GM12864 (cell line): ENCODE measurements around the gene TMCO1.

Experiments used
- DNase-seq: peaks from one replicate; pipeline ENCODE4 v3.0.0-alpha.2; 2011; ENCODE audit warnings: low read depth
- H3K4me3 ChIP-seq: 2 replicates; pipeline ENCODE4 v1.5.1; 2011; ENCODE audit warnings: mild to moderate bottlenecking, low read depth, low read length, control low read depth
- TF ChIP-seq, protein P1 (sequence below): IDR thresholded peaks from 2 replicates; pipeline ENCODE4 v1.5.1; 2011; ENCODE audit warnings: low read depth, mild to moderate bottlenecking, moderate library complexity, low read length, control low read depth, inconsistent platforms; ENCODE audit errors: missing control alignments

TMCO1 gene

DNA sequence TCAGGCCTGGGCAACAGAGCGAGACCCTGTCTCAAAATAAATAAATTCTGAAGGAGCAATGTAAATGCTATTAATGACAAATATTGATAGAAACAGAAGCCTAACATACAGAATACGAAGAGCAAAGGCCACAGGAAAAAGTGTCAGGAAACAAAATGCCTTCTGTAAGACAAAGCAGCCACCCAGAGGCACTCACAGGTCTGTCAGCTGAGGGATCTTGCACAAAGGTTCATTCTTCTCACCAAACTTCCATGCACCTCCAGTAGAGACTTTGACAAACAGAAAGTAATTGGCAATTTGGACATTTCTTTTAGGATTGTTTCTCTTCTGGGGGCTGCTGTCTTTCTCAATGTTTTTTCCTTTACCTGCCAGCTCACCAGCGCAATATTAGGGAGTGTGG lies 69.1 kb downstream of the TMCO1 start:
- H3K4me3 ChIP-seq, result no peak overlapping the region
- TF ChIP-seq, protein P1, sequence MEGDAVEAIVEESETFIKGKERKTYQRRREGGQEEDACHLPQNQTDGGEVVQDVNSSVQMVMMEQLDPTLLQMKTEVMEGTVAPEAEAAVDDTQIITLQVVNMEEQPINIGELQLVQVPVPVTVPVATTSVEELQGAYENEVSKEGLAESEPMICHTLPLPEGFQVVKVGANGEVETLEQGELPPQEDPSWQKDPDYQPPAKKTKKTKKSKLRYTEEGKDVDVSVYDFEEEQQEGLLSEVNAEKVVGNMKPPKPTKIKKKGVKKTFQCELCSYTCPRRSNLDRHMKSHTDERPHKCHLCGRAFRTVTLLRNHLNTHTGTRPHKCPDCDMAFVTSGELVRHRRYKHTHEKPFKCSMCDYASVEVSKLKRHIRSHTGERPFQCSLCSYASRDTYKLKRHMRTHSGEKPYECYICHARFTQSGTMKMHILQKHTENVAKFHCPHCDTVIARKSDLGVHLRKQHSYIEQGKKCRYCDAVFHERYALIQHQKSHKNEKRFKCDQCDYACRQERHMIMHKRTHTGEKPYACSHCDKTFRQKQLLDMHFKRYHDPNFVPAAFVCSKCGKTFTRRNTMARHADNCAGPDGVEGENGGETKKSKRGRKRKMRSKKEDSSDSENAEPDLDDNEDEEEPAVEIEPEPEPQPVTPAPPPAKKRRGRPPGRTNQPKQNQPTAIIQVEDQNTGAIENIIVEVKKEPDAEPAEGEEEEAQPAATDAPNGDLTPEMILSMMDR, result no peak
- DNase-seq, result no peak

DNA sequence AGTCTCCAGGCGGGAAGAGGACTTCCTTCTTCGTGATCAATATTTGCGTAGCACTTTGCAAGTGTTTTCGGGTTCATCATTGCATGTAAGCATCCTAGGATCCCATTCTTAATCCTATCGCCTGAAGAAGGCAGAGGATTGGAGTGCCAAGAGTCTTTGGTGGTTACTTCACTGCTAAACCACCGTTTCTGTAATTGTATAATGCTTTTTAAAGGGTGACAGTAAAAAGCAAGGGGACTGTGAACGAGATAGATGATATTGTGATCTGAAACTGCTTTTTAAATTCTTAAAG lies 70.0 kb downstream of the TMCO1 start:
- H3K4me3 ChIP-seq, result peak overlapping the region; percentile 88
- DNase-seq, result no peak
- TF ChIP-seq, protein P1, result no peak

DNA sequence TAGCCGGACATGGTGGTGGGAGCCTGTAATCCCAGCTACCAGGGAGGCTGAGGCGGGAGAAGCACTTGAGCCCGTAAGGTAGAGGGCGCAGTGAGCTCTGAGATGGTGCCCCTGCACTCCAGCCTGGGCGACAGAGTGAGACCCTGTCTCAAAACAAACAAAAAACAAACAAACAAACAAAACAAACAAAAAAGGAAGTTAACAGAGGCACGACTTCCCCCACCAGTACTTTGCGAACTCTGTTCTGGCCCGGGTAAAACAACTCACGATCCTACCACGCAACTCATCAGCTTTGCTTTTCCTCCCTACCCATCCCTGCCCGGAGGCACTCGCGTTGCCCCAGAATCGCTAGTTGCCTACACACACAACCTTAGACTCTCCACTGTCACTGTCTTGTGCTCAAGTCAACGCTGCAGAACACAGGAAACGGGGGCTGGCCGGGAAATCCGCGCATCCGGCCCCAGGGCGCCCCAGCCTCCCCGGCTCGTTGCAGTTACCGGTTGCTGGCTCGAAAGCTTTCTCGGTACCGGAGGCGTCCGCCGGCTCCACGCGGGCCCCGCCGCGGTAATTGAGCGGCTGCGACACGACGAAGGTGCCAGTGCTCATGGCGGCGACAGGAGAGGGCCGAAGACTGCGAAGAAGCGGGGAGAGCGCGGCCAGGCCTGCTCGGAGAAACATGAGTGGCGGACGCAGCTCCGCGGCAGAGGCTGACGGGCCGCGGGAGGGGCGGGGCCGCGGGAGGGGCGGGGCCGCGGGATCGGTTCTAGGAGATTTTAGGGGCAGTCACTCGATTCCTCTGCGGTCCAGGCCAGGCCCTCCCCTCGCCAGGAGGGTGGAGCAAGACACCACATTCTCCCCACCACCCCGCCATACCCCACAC lies 70.5 kb downstream of the TMCO1 start, which contains the start of gene ALDH9A1:
Gene ALDH9A1 (minus strand): TSS at position 682 of the 880 bp plus-strand sequence. CDS start 4 bp downstream, at position 678.
- TF ChIP-seq, protein P1, result peak; percentile 36
- peak within 1 kb of the TSS; percentile 88 for H3K4me3 ChIP-seq
- DNase-seq, result peak; percentile 57

DNA sequence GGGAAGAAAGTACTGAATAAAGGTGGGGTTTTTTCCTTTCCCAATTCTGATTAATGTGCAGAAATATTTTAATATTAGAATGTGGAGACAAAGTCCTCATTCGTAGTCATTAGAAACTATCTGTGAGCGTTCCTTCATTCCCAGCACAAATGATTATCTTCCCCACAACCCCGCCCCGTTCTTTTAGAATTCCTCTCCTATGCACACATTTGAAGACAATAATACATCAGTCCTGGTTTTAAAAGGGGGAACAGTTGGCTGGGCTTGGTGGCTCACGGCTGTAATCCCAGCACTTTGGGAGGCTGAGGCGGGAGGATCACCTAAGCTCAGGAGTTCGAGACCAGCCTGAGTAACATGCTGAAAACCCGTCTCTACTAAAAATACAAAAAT lies 71.2 kb downstream of the TMCO1 start:
- TF ChIP-seq, protein P1, result no peak
- no peak for DNase-seq
- H3K4me3 ChIP-seq, result peak overlapping the region; percentile 88

DNA sequence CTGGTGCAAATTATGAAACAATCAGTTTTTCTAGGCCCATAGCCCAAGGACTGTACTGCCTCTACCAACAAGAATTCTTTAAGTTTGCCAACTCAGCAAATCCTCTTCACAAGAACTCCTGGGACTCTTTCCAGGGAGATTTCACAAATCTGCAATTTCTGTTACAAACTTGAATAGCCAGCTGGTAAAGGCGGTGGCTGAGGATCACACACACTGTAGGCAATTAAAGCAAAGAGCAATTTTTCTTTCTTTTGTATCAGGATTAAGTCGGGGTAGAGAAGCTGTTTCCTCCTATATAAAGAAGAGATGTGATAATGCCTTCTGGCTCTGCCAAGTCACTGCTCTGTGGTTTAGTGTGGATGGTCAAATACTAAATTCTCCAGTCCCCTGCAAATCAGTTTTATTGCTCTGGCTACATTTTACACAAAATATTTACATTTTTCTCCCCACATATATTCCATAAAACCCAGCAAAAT lies 72.0 kb downstream of the TMCO1 start:
- no peak for DNase-seq
- TF ChIP-seq, protein P1, result no peak
- no peak overlapping the region; the same call in 1 of the 2 replicates for H3K4me3 ChIP-seq

DNA sequence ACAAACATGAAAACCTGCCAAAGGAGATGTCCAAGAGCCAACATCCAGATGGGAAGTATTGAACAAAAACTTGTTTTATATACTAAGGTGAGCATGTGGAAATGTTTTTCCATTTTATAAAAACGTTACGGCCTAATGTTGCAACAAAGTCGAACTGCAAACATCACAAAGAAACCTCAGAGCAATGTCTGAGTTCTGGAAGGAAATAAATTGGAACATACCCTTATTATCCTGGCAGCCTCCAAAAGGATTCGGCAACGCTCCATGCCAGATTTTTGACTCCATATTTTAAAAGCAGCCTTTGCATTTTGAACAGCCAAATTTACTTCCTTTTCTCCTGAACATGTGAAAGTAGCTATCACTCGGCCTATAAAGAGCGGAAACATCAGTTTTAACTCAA lies 73.6 kb downstream of the TMCO1 start:
- H3K4me3 ChIP-seq, result no peak overlapping the region

More for the DNA sequence above, 73.6 kb downstream of the TMCO1 start:
- DNase-seq, result no peak
- TF ChIP-seq, protein P1, result no peak
